Endothelial cell of umbilical vein (primary cell): ENCODE results near the gene APOL4. TPM values are rescaled to one million over a fixed set of nuclear protein-coding genes. Genes with fewer than 3 reads are reported as not detected.

Experiments used
- BruUV-seq: library from RNA; stranded (reverse); fragments of 400-500 nt; replicated peaks from 2 replicates; lab custom pipeline; 2021; lab: Mats Ljungman, UMichigan
- CTCF ChIA-PET: fragments of 300-600, 350-600 bp; sonication (Branson Sonifier 250); formaldehyde crosslinking; loops from one replicate; lab custom pipeline; 2021; ENCODE audit warnings: antibody characterized with exemption, inconsistent platforms; lab: Charles Lee
- POLR2A ChIA-PET: fragments of 300-600, 350-600 bp; sonication (Branson Sonifier 250); formaldehyde crosslinking; loops from one replicate; lab custom pipeline; 2021; ENCODE audit warnings: antibody characterized with exemption, inconsistent platforms; lab: Charles Lee
- DNase-seq: peaks from one replicate; pipeline ENCODE4 v3.0.0-alpha.2; 2011; ENCODE audit warnings: low read depth, low spot score
- FAIRE-seq: peaks from 2 replicates; lab custom pipeline; 2011; peaks lifted over from hg19 to GRCh38; lab: Jason Lieb, UNC
- H2AFZ ChIP-seq: 2 replicates; pipeline ENCODE4 v1.6.0; 2012; ENCODE audit warnings: low read depth, low read length, control low read depth, inconsistent platforms
- H3K27ac ChIP-seq: 2 replicates; pipeline ENCODE4 v1.5.1; 2011; ENCODE audit warnings: low read depth, mild to moderate bottlenecking, control low read depth, low read length, moderate library complexity; ENCODE audit not compliant: insufficient read depth
- H3K27me3 ChIP-seq, 2 experiments: 2 replicates each; pipeline versions ENCODE4 v1.6.0 to v1.6.1; 2011; ENCODE audit warnings: low read length in 2 of 2, mixed read lengths in 1 of 2; ENCODE audit not compliant: control insufficient read depth in 2 of 2, insufficient read depth in 2 of 2
- H3K36me3 ChIP-seq, 2 experiments: 2 replicates in 1 of 2; 3 replicates in 1 of 2; pipeline ENCODE4 v1.5.1; 2011; ENCODE audit warnings: low read length in 2 of 2, mild to moderate bottlenecking in 1 of 2, moderate library complexity in 1 of 2; ENCODE audit not compliant: control insufficient read depth in 2 of 2, insufficient read depth in 2 of 2; ENCODE audit errors: extremely low read depth in 1 of 2
- H3K4me1 ChIP-seq: 3 replicates; pipeline ENCODE4 v1.5.1; 2011; ENCODE audit warnings: mild to moderate bottlenecking, low read length; ENCODE audit not compliant: control insufficient read depth, insufficient read depth; ENCODE audit errors: extremely low read depth
- H3K4me2 ChIP-seq: 2 replicates; pipeline ENCODE4 v1.6.1; 2011; ENCODE audit warnings: low read length, control low read depth, mixed read lengths; ENCODE audit not compliant: insufficient read depth
- H3K4me3 ChIP-seq, 3 experiments: fragments of 200-600 bp in 1 of 3; sonication (generic), shearing (Covaris generic) in 1 of 3; replicated peaks in 1 of 3; 2 replicates each; pipeline ENCODE4 v1.5.1; 2011 to 2016; ENCODE audit warnings: control low read depth in 3 of 3, low read length in 3 of 3, mild to moderate bottlenecking in 2 of 3, inconsistent platforms in 1 of 3, low read depth in 1 of 3, moderate library complexity in 1 of 3; ENCODE audit not compliant: insufficient read depth in 1 of 3
- H3K79me2 ChIP-seq: 2 replicates; pipeline ENCODE4 v1.6.0; 2012; ENCODE audit warnings: low read length, inconsistent platforms; ENCODE audit not compliant: control insufficient read depth, insufficient read depth
- H3K9ac ChIP-seq: replicated peaks from 2 replicates; pipeline ENCODE3; 2011; ENCODE audit warnings: low read length, control low read depth; ENCODE audit not compliant: insufficient read depth; ENCODE audit errors: extremely low read depth
- H3K9me1 ChIP-seq: replicated peaks from 3 replicates; pipeline ENCODE4 v1.6.0; 2011; ENCODE audit warnings: mild to moderate bottlenecking, low read length; ENCODE audit not compliant: control insufficient read depth, insufficient read depth; ENCODE audit errors: extremely low read depth
- H3K9me3 ChIP-seq: replicated peaks from 2 replicates; pipeline ENCODE4 v1.5.1; 2012; ENCODE audit warnings: low read length, inconsistent platforms; ENCODE audit not compliant: control insufficient read depth, insufficient read depth
- H4K20me1 ChIP-seq: replicated peaks from 2 replicates; pipeline ENCODE3; 2011; ENCODE audit warnings: mild to moderate bottlenecking, low read length; ENCODE audit not compliant: control insufficient read depth, insufficient read depth; ENCODE audit errors: extremely low read depth
- EZH2 ChIP-seq: IDR thresholded peaks from 2 replicates; pipeline ENCODE4 v1.6.1; 2012; ENCODE audit warnings: borderline replicate concordance, low read depth, mild to moderate bottlenecking, moderate library complexity, low read length, inconsistent platforms; ENCODE audit not compliant: severe bottlenecking
- FOS ChIP-seq: IDR thresholded peaks from 2 replicates; pipeline ENCODE4 v1.6.1; 2011; ENCODE audit warnings: mild to moderate bottlenecking, low read length, moderate library complexity, borderline replicate concordance; ENCODE audit not compliant: insufficient read depth
- GATA2 ChIP-seq: IDR thresholded peaks from 2 replicates; pipeline ENCODE4 v1.7.0; 2011; ENCODE audit warnings: low read depth, mild to moderate bottlenecking, moderate library complexity, mixed read lengths, low read length; ENCODE audit not compliant: insufficient read length, insufficient read depth
- JUN ChIP-seq: IDR thresholded peaks from 2 replicates; pipeline ENCODE4 v1.6.1; 2011; ENCODE audit warnings: borderline replicate concordance, low read depth; ENCODE audit not compliant: insufficient read length, insufficient read depth
- MAX ChIP-seq: IDR thresholded peaks from 2 replicates; pipeline ENCODE4 v1.6.1; 2011; ENCODE audit not compliant: insufficient read depth, insufficient read length
- MYC ChIP-seq: IDR thresholded peaks from one replicate; pipeline ENCODE4 v1.6.1; 2011; ENCODE audit warnings: mild to moderate bottlenecking, low read depth, low read length
- POLR2A ChIP-seq: IDR thresholded peaks from 2 replicates; pipeline ENCODE4 v1.6.1; 2012; ENCODE audit warnings: low read depth, mild to moderate bottlenecking, control low read depth, low read length
- POLR2AphosphoS5 ChIP-seq: IDR thresholded peaks from 2 replicates; pipeline ENCODE4 v1.6.1; 2012; ENCODE audit warnings: low read depth, mild to moderate bottlenecking, control low read depth, low read length, moderate library complexity; ENCODE audit not compliant: insufficient read depth
- dilution Hi-C: fragments of 300-500 bp; cut with MboI; formaldehyde crosslinking; loops from one replicate; pipeline ENCODE4 v1.15.0; 2019; ENCODE audit warnings: low sequenced_read_pairs; ENCODE audit not compliant: extremely low pct_ligation_motif_present
- intact Hi-C: fragments of 100-400 bp; cut with micrococcal nuclease; formaldehyde crosslinking; loops from one replicate; pipeline ENCODE4 v1.10.0; 2022
- polyA plus RNA-seq, 4 experiments: library from polyadenylated mRNA; depleted of rRNA in 3 of 4; stranded (reverse) in 3 of 4; unstranded in 1 of 4; fragments of >200 nt; gene quantifications; 2 replicates each; pipeline versions ENCODE4 v1.2.1 to v1.2.3, GENCODE V29; 2011 to 2012; ENCODE audit warnings: missing spikeins in 1 of 4
- total RNA-seq: library from RNA; stranded (reverse); gene quantifications from 2 replicates; pipeline ENCODE4 v1.2.3, GENCODE V29; 2021
- TF ChIP-seq, protein P1 (sequence below), 2 donors: IDR thresholded peaks; 1 replicate in 1 of 2; 2 replicates in 1 of 2; pipeline ENCODE4 v1.5.1; 2011; ENCODE audit warnings: low read length in 2 of 2, mild to moderate bottlenecking in 2 of 2, moderate library complexity in 2 of 2, control low read depth in 1 of 2, inconsistent platforms in 1 of 2, low read depth in 1 of 2; ENCODE audit not compliant: insufficient read depth in 1 of 2; ENCODE audit errors: extremely low read depth in 1 of 2

The APOL4 gene
- total and polyA plus RNA-seq, 2 donors (not counting 3 experiments of a cell fraction or from before 2014, with no cell fraction given), result 0.33 to 0.97 TPM

- Histone ChIP-seq H3K4me3 (no peak overlapping the region), H2AFZ (no peak overlapping the region), H3K9me3 (no peaks in the 10 kb centered on the region), H4K20me1 (no peaks in the 10 kb centered on the region), H3K36me3 (no peaks in the 10 kb centered on the region), H3K79me2 (no peaks in the 10 kb centered on the region), H3K4me2 (no peak overlapping the region), H3K27ac (no peak overlapping the region), H3K27me3 (peaks cover 3 to 5% of the 10 kb centered on the region in 2 experiments), H3K4me1 (no peaks in the 10 kb centered on the region), H3K9ac (no peak overlapping the region), H3K9me1 (no peaks in the 10 kb centered on the region)
- dilution Hi-C loops, result no loop called here
- intact Hi-C loops, result no loop called here
- POLR2A ChIA-PET, result no interaction called here
- no TSS peak for BruUV-seq
- FAIRE-seq, result no peak
- DNase-seq, result no peak
- TF ChIP-seq MAX, result no peak
- TF ChIP-seq, protein P1, sequence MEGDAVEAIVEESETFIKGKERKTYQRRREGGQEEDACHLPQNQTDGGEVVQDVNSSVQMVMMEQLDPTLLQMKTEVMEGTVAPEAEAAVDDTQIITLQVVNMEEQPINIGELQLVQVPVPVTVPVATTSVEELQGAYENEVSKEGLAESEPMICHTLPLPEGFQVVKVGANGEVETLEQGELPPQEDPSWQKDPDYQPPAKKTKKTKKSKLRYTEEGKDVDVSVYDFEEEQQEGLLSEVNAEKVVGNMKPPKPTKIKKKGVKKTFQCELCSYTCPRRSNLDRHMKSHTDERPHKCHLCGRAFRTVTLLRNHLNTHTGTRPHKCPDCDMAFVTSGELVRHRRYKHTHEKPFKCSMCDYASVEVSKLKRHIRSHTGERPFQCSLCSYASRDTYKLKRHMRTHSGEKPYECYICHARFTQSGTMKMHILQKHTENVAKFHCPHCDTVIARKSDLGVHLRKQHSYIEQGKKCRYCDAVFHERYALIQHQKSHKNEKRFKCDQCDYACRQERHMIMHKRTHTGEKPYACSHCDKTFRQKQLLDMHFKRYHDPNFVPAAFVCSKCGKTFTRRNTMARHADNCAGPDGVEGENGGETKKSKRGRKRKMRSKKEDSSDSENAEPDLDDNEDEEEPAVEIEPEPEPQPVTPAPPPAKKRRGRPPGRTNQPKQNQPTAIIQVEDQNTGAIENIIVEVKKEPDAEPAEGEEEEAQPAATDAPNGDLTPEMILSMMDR (IDR thresholded peaks at IDR 0.05; ENCODE audit: extremely low read depth in 1 of 2, insufficient read depth in 1 of 2, low read depth in 1 of 2, low read length in 2 of 2), result no peak
- TF ChIP-seq POLR2AphosphoS5, result no peak
- TF ChIP-seq EZH2, result no peak
- no peak for TF ChIP-seq MYC
- TF ChIP-seq POLR2A, result no peak
- no peak for TF ChIP-seq FOS
- TF ChIP-seq JUN, result no peak
- no peak for TF ChIP-seq GATA2
- CTCF ChIA-PET, result interaction anchor here (0.6 to 2.4 kb wide), 11 partner anchors 9 to 301 kb away, joined by 3 to 17 read pairs (median 4); partner anchors contain the start of gene APOL2
Measured at GRCh38 chr22:36185828-36186624, 15.6 kb downstream of the APOL4 start.
